BE2C (cell line): ENCODE data around the gene HCN2.

Experiments used
- DNase-seq: peaks from one replicate; pipeline ENCODE4 v3.0.0-alpha.2; 2020
- H3K27me3 ChIP-seq: fragments of 250-450 bp; sonication (Bioruptor Pico); 2 replicates; pipeline ENCODE4 v1.5.1; 2020; ENCODE audit warnings: mild to moderate bottlenecking
- H3K36me3 ChIP-seq: fragments of 250-450 bp; sonication (Bioruptor Pico); 2 replicates; pipeline ENCODE4 v1.5.1; 2020; ENCODE audit warnings: mild to moderate bottlenecking
- H3K4me1 ChIP-seq: fragments of 250-450 bp; sonication (Bioruptor Pico); 2 replicates; pipeline ENCODE4 v1.5.1; 2020
- H3K4me3 ChIP-seq: 2 replicates; pipeline ENCODE4 v1.5.1; 2011; ENCODE audit warnings: low read depth, low read length
- H3K9me3 ChIP-seq: fragments of 250-450 bp; sonication (Bioruptor Pico); 2 replicates; pipeline ENCODE4 v1.5.1; 2020
- TF ChIP-seq, protein P1 (sequence below): IDR thresholded peaks from 2 replicates; pipeline ENCODE4 v1.5.1; 2012; ENCODE audit warnings: mild to moderate bottlenecking, low read depth, low read length

Gene HCN2

DNA sequence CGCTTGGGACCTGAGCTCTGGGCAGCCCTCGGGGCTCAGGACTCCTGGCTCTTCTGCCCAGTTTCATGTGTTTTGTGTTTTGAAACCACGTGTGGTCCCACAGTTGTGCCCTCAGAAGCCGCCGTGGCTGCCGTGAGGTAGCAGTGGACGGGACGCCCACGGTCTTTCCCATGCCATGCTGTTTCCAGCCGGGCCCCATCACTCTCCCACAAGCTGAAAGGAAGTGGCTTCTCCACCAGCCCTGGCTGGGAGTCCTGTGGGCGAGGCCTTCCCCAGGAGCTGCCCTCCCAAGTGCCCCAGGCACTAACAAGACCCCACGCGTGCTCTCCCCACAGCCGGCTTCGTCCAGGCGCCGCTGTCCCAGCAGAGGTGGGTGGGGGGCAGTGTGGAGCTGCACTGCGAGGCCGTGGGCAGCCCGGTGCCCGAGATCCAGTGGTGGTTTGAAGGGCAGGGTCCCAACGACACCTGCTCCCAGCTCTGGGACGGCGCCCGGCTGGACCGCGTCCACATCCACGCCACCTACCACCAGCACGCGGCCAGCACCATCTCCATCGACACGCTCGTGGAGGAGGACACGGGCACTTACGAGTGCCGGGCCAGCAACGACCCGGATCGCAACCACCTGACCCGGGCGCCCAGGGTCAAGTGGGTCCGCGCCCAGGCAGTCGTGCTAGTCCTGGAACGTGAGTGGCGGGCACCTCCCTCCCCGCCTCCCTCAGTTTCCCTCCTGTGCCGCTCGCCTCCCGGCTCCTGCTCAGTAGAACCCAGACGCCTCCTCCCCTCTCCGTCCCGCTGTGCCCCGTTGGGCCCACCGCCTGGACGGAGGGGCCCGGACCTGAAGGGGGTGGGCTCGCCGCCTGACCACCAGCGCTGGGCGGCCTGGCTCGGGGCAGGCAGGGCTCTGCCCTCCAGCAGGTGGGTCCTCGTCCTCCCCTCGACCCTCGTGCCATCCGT, 12.0 kb upstream of the HCN2 start:
- Histone ChIP-seq H3K4me1 (peaks cover 7% of the 10 kb centered on the region), H3K36me3 (peaks cover 47% of the 10 kb centered on the region)
- TF ChIP-seq, protein P1, sequence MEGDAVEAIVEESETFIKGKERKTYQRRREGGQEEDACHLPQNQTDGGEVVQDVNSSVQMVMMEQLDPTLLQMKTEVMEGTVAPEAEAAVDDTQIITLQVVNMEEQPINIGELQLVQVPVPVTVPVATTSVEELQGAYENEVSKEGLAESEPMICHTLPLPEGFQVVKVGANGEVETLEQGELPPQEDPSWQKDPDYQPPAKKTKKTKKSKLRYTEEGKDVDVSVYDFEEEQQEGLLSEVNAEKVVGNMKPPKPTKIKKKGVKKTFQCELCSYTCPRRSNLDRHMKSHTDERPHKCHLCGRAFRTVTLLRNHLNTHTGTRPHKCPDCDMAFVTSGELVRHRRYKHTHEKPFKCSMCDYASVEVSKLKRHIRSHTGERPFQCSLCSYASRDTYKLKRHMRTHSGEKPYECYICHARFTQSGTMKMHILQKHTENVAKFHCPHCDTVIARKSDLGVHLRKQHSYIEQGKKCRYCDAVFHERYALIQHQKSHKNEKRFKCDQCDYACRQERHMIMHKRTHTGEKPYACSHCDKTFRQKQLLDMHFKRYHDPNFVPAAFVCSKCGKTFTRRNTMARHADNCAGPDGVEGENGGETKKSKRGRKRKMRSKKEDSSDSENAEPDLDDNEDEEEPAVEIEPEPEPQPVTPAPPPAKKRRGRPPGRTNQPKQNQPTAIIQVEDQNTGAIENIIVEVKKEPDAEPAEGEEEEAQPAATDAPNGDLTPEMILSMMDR: no peak

DNA sequence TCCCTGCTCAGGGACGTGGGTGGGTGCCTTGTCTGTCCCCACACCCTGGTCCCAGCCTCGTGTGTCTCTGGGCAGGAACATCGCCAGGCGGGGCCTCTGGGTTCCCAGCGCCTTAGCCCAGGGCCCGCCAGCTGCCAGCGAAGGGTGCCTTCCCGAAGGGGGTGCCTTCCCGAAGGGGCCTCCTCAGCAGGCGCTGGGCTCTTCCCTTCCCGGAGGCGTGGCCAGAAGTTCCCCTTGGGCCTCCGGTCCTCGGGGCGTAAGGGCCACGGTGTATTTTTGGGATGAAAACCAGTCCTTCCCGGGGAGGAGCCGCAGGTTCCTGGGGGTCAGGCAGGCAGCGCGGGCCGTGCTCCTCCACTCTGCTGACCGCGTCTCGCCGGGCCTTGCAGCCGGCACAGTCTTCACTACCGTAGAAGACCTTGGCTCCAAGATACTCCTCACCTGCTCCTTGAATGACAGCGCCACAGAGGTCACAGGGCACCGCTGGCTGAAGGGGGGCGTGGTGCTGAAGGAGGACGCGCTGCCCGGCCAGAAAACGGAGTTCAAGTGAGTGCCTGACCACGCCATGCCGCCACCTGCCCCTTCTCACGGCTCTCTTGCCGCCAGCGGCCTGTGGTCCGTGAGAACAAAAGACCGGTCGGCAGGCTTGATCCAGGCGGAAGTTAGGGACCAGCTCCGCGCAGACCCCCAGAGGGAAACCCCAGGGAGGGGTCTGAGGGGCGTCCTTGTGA, 10.4 kb upstream of the HCN2 start:
- Histone ChIP-seq H3K27me3 (no peaks in the 10 kb centered on the region), H3K4me1 (peaks cover 7% of the 10 kb centered on the region), H3K36me3 (peaks cover 57% of the 10 kb centered on the region), H3K9me3 (no peaks in the 10 kb centered on the region), H3K4me3 (no peak overlapping the region)
- TF ChIP-seq, protein P1: no peak
- no peak for DNase-seq

More for the DNA sequence above, 12.0 kb upstream of the HCN2 start:
- Histone ChIP-seq H3K27me3 (no peaks in the 10 kb centered on the region), H3K9me3 (no peaks in the 10 kb centered on the region), H3K4me3 (no peak overlapping the region)
- DNase-seq: no peak

DNA sequence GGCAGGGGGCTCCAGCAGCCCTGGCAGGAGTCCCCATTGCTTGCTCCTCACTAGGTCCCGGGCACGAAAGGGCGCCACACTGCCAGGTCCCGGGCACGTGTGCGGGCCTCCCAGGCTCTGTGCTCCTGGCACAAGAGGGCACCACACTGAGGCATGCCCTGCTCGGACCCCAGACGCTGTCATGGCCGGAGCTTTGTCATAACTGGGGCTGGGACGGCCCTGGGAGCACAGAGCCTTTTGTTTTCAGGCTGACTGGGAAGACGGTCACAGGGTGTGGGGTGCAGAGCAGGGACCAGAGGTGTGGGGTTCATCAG, 9.9 kb upstream of the HCN2 start:
- no peak for DNase-seq
- Histone ChIP-seq H3K9me3 (no peaks in the 10 kb centered on the region), H3K27me3 (no peaks in the 10 kb centered on the region), H3K36me3 (peaks cover 57% of the 10 kb centered on the region), H3K4me1 (peaks cover 7% of the 10 kb centered on the region), H3K4me3 (no peak overlapping the region)
- TF ChIP-seq, protein P1: no peak

DNA sequence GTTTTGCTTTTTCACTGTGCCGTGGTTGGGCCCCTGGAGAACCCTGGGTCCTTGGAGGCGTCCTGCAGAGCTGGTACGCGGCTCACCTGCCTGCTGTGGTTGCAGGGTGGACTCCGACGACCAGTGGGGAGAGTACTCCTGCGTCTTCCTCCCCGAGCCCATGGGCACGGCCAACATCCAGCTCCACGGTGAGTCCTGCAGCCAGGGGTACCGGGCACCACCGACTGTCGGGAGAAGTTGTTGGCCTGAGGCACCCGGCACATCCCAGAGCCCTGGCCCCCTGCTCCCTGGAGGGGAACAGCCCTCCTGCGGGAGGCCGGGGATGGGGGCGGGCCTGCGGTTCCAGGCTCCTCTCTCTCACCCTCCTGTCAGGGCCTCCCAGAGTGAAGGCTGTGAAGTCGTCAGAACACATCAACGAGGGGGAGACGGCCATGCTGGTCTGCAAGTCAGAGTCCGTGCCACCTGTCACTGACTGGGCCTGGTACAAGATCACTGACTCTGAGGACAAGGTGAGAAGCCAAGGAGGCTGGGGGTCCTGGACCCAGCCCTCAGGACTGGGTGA, 9.3 kb upstream of the HCN2 start:
- peaks cover 57% of the 10 kb centered on the region for H3K36me3 ChIP-seq
- no peak for DNase-seq
- H3K4me3 ChIP-seq: no peak overlapping the region
- no peaks in the 10 kb centered on the region for H3K9me3 ChIP-seq
- no peaks in the 10 kb centered on the region for H3K27me3 ChIP-seq
- TF ChIP-seq, protein P1: no peak
- H3K4me1 ChIP-seq: peaks cover 7% of the 10 kb centered on the region

DNA sequence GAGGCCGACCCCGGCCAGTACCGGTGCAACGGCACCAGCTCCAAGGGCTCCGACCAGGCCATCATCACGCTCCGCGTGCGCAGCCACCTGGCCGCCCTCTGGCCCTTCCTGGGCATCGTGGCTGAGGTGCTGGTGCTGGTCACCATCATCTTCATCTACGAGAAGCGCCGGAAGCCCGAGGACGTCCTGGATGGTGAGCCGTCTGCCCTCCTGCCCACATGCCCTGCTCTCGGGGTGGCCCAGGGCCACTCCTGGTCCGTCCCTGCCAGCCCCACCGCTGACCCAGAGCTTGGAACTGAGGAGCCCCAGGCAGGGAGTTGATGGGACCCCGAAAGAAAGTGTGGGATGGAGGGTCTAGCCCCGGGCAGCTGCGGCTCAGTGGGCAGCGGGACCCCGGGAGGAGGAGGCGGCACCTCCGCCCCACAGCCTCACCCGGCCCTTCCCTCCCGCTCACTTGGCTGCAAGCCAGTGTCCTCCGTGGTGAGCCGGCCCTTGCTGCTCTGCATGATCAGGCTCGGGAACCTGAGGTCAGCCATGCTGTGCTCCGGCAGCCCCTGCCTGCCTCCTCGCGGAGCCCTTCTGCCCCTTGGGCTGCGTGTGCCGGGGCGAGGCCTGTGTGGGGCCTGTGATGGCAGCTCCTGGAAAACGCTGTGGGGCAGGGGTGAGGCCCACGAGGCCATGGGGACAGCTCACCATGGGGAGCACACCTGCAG, 8.1 kb upstream of the HCN2 start:
- Histone ChIP-seq H3K9me3 (no peaks in the 10 kb centered on the region), H3K27me3 (no peaks in the 10 kb centered on the region), H3K4me3 (no peak overlapping the region), H3K36me3 (peaks cover 53% of the 10 kb centered on the region), H3K4me1 (no peaks in the 10 kb centered on the region)
- DNase-seq: no peak
- TF ChIP-seq, protein P1: no peak
